HG03097 (cell line): ENCODE measurements around the gene PLXNA2.

Experiments used
- ATAC-seq: cut with Tn5 transposase; IDR thresholded peaks from one replicate; pipeline ENCODE4 v1.9.1; 2021; ENCODE audit not compliant: unreplicated experiment, low FRiP score

The PLXNA2 gene

GRCh38 chr1:208227366-208227765 is 16.8 kb downstream of the PLXNA2 start:
- ATAC-seq: no peak

DNA sequence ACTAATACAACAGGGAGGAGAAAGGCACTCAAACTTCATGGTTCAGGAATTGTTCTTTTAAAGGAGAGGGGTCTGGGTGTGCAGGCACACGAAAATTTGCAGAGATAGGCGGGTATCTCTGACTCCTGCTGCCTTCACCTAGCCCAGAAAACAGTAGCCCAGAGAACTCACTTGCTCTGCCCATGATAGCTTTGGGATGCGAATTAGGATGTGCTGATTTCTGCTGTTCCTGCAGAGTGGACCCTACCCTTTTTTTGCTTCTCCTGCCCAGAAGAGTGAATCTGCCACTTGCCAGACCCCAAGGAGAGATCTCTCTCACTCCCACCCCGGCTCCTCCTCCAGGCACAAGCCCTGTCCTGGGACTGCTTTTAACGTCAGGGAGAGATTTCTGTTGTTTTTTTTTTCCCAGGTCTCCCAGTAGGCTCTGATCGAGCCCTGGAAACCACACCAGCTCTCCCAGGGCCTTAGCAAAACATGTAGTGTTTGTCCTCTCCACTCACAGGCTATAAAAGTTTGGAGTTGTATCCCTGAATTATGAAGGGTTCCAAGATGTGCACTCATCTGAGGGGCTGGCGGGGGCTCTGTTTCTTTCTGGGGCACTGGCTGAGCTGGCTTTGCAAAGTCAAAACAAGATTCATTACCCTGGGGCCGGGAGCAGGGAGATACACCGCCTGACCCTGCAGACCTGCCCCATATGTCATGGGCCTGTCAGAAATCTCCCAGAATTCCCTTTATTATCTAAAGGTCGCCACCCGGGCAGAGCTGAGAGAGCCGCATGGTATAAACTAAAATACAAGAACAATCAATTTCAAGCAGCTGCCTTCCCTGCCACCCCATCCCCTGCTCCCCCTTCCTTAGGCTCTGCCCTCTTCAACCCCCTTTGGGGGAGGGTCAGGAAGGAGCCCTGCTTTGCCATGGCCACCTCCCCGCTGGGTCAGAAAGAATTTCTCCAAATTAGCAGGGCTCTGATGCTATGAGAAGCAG is 17.9 kb downstream of the PLXNA2 start:
- ATAC-seq: no peak

- no peak for ATAC-seq
Measured at GRCh38 chr1:208224192-208224713, 19.9 kb downstream of the PLXNA2 start.

GRCh38 chr1:208223136-208223535 is 21.0 kb downstream of the PLXNA2 start:
- no peak for ATAC-seq

- no peak for ATAC-seq
Measured at GRCh38 chr1:208222376-208223126, 21.6 kb downstream of the PLXNA2 start.

GRCh38 chr1:208221291-208221622 is 22.9 kb downstream of the PLXNA2 start:
- no peak for ATAC-seq

- ATAC-seq: no peak
Measured at GRCh38 chr1:208219659-208220282, 24.4 kb downstream of the PLXNA2 start.

GRCh38 chr1:208219098-208219658 is 25.0 kb downstream of the PLXNA2 start:
- ATAC-seq: no peak

DNA sequence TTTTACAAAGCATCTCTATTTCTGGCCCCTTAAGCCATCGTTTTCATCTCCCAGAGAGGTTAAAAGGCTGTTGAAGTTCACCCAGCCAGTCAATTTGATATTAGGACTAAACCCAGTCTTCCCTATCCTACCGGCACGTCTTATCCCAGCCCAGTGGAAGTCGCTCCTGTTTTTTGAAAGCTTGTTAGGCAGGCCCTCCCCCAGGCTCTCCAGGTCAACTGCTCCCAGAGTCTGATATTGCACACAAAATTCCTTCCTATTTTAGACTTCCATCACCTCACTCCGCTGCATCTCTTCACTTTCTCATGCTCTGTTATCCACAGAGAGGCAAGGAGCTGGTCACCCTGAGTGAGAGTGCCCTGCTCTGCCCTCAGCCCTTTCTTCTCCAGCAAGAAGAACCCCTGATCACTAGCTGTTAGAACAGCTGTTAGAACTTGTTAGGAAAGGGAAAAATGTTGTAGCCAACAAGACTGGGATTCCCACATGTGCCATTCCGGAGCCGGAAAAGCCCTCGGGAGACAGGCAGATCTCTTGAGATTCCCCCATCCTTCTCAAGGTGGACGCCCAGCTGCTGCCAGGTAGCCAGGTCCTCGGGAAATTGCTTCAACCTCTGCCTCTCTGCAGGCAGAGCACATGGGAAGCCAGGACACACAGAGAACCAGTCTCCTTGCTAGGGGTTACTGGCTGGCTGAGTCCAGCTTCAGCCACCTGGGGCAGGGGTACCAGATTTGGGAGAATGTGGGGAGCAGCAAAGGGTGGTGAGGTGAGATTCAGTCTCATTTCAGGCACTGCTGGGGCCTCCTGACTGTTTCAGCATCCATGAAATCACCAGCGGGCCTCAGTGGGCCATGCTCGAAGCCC is 25.7 kb downstream of the PLXNA2 start:
- no peak for ATAC-seq

DNA sequence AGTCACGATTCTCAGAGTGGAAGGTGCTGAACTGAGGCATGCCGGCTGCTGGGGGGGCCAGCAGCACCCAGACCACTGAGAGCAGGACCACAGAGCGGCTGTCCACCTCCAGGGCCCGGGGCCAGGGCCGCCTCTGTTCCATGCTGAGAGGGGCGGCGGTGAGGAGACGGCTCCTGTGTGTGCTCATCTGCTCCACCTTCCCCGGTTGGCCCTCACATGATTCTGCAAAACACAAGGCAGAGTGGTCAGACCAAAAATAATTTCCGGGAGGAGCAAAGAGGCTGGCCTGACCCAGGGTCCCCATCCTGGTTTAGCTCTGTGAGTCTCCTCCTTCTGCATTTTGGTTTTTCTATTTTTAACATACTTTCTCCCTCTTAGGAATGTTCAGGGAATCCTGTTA is 26.4 kb downstream of the PLXNA2 start:
- no peak for ATAC-seq

DNA sequence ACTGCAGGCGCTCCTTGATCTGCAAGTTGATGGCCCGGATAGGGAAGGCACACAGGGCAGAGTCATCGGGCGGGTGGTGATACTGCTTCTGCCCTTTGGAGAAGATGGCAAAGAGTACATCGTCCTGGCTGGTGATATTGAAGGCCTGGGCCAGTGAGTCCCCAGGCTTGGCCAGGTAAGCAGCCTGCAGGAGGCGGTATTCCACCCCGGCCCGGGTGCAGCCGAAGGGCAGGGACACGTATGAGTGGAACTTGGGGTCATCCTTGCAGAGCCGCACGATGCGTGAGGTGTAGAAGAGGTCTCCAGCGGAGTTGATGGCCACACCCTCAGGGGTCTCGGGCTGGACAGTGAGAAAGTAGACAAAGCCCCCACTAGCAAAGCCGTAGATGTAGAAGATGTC is 27.4 kb downstream of the PLXNA2 start:
- no peak for ATAC-seq

GRCh38 chr1:208216062-208216461 is 28.1 kb downstream of the PLXNA2 start:
- no peak for ATAC-seq

GRCh38 chr1:208215393-208215792 is 28.8 kb downstream of the PLXNA2 start:
- ATAC-seq: no peak

DNA sequence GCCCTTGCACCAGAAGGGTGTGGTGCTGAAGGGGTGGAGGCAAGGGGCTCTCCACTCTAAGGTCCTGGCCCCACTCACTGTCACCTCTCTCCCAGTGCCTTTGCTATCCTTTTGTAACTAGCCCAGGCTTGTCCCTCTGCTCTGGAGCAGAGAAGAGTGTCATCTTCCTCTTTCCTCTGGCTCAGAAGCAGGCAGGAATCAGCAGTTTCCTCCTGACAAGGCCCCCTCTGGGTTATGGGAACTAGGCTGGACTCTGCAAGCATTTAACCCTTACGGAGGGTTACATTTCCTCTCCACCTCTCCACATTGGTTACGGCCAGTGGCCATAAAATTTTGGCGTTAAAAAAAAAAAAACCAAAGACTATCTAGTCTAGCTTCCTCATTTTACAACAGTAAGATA is 30.4 kb downstream of the PLXNA2 start:
- no peak for ATAC-seq

- no peak for ATAC-seq
Measured at GRCh38 chr1:208212893-208213292, 31.3 kb downstream of the PLXNA2 start.

- no peak for ATAC-seq
Measured at GRCh38 chr1:208211921-208212843, 32.0 kb downstream of the PLXNA2 start.

DNA sequence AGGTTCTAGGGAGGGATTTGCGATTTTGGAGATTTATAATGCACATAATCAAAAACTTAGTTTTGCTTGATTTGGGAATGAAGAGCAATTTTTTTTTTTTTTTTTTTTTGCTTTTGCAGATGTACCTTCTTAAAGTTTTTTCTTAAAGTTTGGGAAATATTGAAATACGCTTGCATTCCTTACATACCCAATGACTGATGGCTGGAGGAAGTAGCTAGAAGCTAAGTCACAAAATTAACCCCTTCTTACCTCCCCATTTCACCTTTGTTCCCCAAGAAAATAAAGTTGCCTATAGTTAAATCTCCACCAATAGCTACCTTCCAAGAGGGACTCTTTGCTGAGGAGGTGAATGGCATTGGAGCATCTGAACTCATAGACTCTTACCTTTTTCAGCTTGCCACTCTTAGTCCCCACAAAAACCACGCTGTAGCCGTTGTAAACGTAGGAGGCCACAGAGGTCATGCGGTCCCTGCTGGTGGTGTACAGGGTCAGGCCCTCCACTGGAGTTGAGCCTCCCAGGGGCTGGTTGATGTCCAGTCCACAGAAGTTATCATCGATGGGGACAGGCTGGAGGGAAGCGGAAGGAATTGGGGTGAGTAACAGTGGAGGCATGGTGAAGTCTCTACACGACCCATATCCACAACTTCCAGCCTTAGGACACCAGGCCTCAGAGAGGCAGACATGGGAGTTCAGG is 34.1 kb downstream of the PLXNA2 start:
- no peak for ATAC-seq

DNA sequence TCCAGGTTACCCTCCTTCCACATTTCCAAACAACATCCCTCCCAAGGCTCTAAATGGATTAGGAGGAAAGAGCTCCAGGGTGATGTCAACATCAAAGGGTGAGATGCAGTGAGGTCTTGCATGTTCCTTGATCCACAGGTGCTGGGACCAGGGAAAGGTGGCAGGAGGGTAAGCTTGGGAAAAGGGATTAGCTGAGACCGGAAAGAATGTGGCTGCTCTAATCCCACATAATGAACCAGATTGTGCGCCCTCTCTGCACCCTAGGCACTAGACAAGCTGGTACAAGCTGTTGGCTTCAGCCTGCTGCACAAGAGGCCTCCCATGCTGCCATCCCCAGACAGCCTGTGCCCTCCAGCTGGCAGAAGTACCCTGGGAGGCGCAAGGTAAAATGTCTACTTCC is 34.9 kb downstream of the PLXNA2 start:
- no peak for ATAC-seq
